Heart left ventricle (tissue), 16 donors: ENCODE measurements around the gene WARS2. TPM values are rescaled to one million over a fixed set of nuclear protein-coding genes. Genes with fewer than 3 reads are reported as not detected.

Experiments used
- ATAC-seq, 4 donors: fragments of 200-7000 bp; cut with Tn5 transposase; one replicate each; pipeline ENCODE4 v1.9.1; 2020 to 2022; ENCODE audit warnings: moderate library complexity in 4 of 4, mild to moderate bottlenecking in 3 of 4, moderate number of reproducible peaks in 1 of 4
- DNase-seq, 5 donors: peaks; one replicate each; pipeline ENCODE4 v3.0.0-alpha.2; 2020
- H3K27ac ChIP-seq, 12 donors: fragments of 200-600 bp; sonication (generic) in 4 of 12; one replicate each; pipeline versions ENCODE4 v1.5.0 to v1.8.0; 2016 to 2022; ENCODE audit warnings: mild to moderate bottlenecking in 2 of 12
- H3K27me3 ChIP-seq, 9 donors: fragments of 200-600 bp; sonication (generic) in 2 of 9; one replicate each; pipeline versions ENCODE4 v1.5.1 to v1.8.0; 2016 to 2022; ENCODE audit warnings: mild to moderate bottlenecking in 3 of 9
- H3K36me3 ChIP-seq, 9 donors: fragments of 200-600 bp; sonication (generic) in 2 of 9; one replicate each; pipeline versions ENCODE4 v1.5.0 to v1.8.0; 2018 to 2022; ENCODE audit warnings: mild to moderate bottlenecking in 2 of 9
- H3K4me1 ChIP-seq, 12 donors: fragments of 200-600 bp; sonication (generic) in 4 of 12; one replicate each; pipeline versions ENCODE4 v1.5.0 to v1.8.0; 2016 to 2022; ENCODE audit warnings: mild to moderate bottlenecking in 3 of 12
- H3K4me3 ChIP-seq, 12 donors: fragments of 200-600 bp; sonication (generic) in 4 of 12; one replicate each; pipeline versions ENCODE4 v1.5.0 to v1.8.0; 2017 to 2022; ENCODE audit warnings: mild to moderate bottlenecking in 9 of 12, moderate library complexity in 4 of 12
- H3K9me3 ChIP-seq, 12 donors: fragments of 200-600 bp; sonication (generic) in 4 of 12; one replicate each; pipeline versions ENCODE4 v1.5.0 to v1.8.0; 2016 to 2022; ENCODE audit warnings: mild to moderate bottlenecking in 1 of 12
- POLR2A ChIP-seq, 2 donors: fragments of 450-650 bp; IDR thresholded peaks; one replicate each; pipeline ENCODE4 v1.6.1; 2017; ENCODE audit warnings: antibody characterized with exemption in 2 of 2, mild to moderate bottlenecking in 2 of 2, moderate library complexity in 2 of 2
- WGBS, 4 donors: extraction: QIAGEN DNeasy Blood & Tissue Kit in 2 of 4; methylation state at CpG; one replicate each; pipeline versions ENCODE4 v1.1.5 to v1.1.7; 2013 to 2018; 5-methylcytosine and 5-hydroxymethylcytosine counted together
- intact Hi-C, 10 donors: fragments of 100-400 bp; cut with DNase I; formaldehyde crosslinking; loops; one replicate each; pipeline versions ENCODE4 v1.11.1 to v1.14.2; 2022
- polyA plus RNA-seq, 2 donors: library from polyadenylated mRNA; stranded (reverse); fragments of 200-250 nt; gene quantifications; one replicate each; pipeline ENCODE4 v1.2.3, GENCODE V29; 2013
- total RNA-seq, 9 donors: library from RNA; depleted of rRNA in 2 of 9; stranded (reverse); fragments of >200 nt in 2 of 9; fragmentation: NEBNext Ultra II Directional in 3 of 9; extraction: Animal tissue kit (Norgen Biotek cat#: 25700) in 3 of 9; gene quantifications; one replicate each; pipeline versions ENCODE4 v1.1.0 to v1.2.4, GENCODE V29; 2016 to 2023
- TF ChIP-seq, protein P1 (sequence below), 12 donors: fragments of 200-600 bp; sonication (generic) in 4 of 12; IDR thresholded peaks; one replicate each; pipeline versions ENCODE4 v1.5.0 to v1.8.0; 2018 to 2022; ENCODE audit warnings: antibody characterized with exemption in 12 of 12, mild to moderate bottlenecking in 5 of 12
- donor health status: ischemic (EF 13 %, LVEDD 7.1; RV severe dilation, severe dysfunction).
- donor health status: healthy with polysubstance abuse.
- donor health status: DM: no; HTN: yes; CAD: no.
- donor health status: DM: no; HTN: no; CAD: no.
- donor health status: ischemic (EF 25% LVEDD 6.9; RV normal size, moderate dysfunction).
- donor health status: ischemic (EF 25% LVEDD 5.7; RV mildly dilated, moderate dysfunction).
- donor health status: healthy.
- donor health status: DM: yes; HTN: yes; CAD: no.
- donor health status: ischemic (EF 35%, LVEDD 5.7; RV mildly dilated, moderate dysfunction).
- donor health status: nonischemic (EF 11% LVEDD 7.7; RV severe dilation, severe dysfunction).
- donor health status: DM: yes; HTN: yes; CAD: no.
- donor health status: PGD.
- donor health status: ischemic (EF 29% LVEDD 5.4; RV normal size, mild dysfunction).
- donor health status: nonischemic (EF 23%, LVEDD 6.1; RV moderate dilation, normal function).

WARS2 gene
- total and polyA plus RNA-seq, 11 donors, result 3.9 to 15.5 (median 11.9) TPM

DNA sequence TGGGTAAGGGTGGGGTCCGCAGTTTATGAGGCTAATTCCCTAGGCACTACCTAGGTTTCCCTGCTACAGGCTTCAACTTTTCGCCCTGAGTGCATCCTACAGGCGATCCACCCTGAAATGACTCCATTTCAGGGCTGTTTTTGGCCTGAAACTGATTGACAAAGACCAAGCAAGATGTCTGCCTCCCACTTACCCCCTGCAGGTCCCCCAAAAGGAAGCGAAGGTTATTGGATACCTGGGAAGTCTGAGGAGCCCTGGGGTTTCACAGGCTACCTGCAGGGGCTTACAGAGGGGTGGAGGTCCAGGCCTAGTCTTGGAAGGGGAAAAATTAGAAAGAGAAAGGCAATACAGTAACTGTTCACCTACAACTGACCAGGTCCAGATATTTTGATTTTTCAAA is 149.0 kb downstream of the WARS2 start:
- intact Hi-C loops, result no loop called here
- WGBS, 4 donors, result 20 to 36% (median 34%) methylated on average over 4 of the region's 4 CpGs
- no peak for DNase-seq
- peaks cover 0 to 34% (median 12%) of the 10 kb centered on the region in 12 donors for H3K4me1 ChIP-seq
- peaks cover 50 to 100% (median 97%) of the 10 kb centered on the region in 9 donors for H3K27me3 ChIP-seq
- no peak for ATAC-seq
- no peaks in the 10 kb centered on the region for H3K36me3 ChIP-seq
- no peak overlapping the region for H3K4me3 ChIP-seq
- TF ChIP-seq POLR2A (IDR thresholded peaks at IDR 0.05), result no peak
- TF ChIP-seq, protein P1, sequence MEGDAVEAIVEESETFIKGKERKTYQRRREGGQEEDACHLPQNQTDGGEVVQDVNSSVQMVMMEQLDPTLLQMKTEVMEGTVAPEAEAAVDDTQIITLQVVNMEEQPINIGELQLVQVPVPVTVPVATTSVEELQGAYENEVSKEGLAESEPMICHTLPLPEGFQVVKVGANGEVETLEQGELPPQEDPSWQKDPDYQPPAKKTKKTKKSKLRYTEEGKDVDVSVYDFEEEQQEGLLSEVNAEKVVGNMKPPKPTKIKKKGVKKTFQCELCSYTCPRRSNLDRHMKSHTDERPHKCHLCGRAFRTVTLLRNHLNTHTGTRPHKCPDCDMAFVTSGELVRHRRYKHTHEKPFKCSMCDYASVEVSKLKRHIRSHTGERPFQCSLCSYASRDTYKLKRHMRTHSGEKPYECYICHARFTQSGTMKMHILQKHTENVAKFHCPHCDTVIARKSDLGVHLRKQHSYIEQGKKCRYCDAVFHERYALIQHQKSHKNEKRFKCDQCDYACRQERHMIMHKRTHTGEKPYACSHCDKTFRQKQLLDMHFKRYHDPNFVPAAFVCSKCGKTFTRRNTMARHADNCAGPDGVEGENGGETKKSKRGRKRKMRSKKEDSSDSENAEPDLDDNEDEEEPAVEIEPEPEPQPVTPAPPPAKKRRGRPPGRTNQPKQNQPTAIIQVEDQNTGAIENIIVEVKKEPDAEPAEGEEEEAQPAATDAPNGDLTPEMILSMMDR (IDR thresholded peaks at IDR 0.05), result no peak
- no peaks in the 10 kb centered on the region for H3K9me3 ChIP-seq
- H3K27ac ChIP-seq, result no peak overlapping the region

DNA sequence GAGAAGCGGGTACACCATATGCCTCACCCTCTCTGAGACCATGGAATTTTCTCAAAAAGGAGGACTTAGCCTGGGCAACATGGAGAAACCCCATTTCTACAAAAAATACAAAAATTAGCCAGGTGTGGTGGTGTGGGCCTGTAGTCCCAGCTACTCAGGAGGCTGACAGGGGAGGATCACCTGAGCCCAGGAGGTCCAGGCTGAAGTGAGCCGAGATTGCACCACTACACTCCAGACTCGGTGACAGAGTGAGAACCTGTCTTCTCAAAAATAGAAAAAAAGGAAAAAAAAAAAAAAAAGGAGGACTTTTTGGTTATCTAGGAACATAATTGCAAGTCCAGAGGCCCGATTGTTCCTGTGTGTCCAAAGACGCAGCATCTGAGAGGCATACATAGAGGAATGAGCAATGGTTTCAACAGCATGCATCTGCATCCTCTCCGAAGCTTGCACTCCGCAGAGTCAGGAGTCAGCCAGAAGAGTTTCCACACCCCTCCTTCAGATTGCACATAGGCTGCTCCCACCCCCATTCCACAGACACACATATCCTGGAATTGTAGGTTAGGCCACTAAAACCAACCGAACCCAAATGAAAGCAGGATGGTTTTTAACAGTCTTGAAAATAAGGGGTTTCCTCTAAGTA is 149.8 kb downstream of the WARS2 start:
- Histone ChIP-seq H3K27me3 (peaks cover 56 to 100% (median 97%) of the 10 kb centered on the region in 9 donors), H3K9me3 (no peaks in the 10 kb centered on the region), H3K4me1 (peaks cover 0 to 40% (median 16%) of the 10 kb centered on the region in 12 donors), H3K4me3 (no peak overlapping the region), H3K27ac (no peak overlapping the region), H3K36me3 (no peaks in the 10 kb centered on the region)
- intact Hi-C loops, result no loop called here
- no peak for DNase-seq
- 42 to 56% (median 52%) methylated on average over 8 of the region's 8 CpGs for WGBS, 4 donors
- TF ChIP-seq, protein P1 (IDR thresholded peaks at IDR 0.05), result no peak
- TF ChIP-seq POLR2A (IDR thresholded peaks at IDR 0.05), result no peak
- no peak for ATAC-seq

DNA sequence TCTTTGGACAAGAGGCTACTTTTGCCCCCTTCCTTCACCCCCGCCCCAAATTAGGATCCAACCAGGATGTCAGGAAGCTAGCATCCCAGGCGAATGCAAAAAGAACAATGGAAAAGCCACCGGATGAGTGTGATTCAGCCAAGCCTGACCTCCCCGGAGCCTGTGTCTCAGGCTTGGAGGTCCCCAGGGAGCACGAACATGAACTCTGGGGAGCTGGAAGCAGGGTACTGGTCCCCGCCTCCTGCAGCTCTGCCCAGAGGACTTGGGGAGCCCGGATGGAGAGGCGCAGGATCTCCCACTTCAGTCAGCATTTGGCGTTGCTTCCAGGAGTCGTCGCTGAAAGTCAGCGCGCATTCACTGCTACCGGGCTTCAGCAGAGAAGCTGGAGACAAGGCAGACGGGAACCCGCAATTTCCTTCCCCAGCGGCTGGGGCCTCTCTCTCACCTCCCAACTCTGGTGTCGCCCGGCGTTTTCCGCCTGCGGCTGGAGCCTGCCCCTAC is 150.5 kb downstream of the WARS2 start:
- Histone ChIP-seq H3K27ac (no peak overlapping the region), H3K36me3 (no peaks in the 10 kb centered on the region), H3K9me3 (no peaks in the 10 kb centered on the region), H3K27me3 (peaks cover 60 to 100% (median 97%) of the 10 kb centered on the region in 9 donors), H3K4me1 (peaks cover 0 to 46% (median 18%) of the 10 kb centered on the region in 12 donors), H3K4me3 (no peak overlapping the region)
- intact Hi-C loops, result no loop called here
- WGBS, 4 donors, result 18 to 30% (median 25%) methylated on average over 22 of the region's 22 CpGs
- TF ChIP-seq POLR2A (IDR thresholded peaks at IDR 0.05), result no peak
- TF ChIP-seq, protein P1 (IDR thresholded peaks at IDR 0.05), result no peak
- DNase-seq, result no peak
- no peak for ATAC-seq

DNA sequence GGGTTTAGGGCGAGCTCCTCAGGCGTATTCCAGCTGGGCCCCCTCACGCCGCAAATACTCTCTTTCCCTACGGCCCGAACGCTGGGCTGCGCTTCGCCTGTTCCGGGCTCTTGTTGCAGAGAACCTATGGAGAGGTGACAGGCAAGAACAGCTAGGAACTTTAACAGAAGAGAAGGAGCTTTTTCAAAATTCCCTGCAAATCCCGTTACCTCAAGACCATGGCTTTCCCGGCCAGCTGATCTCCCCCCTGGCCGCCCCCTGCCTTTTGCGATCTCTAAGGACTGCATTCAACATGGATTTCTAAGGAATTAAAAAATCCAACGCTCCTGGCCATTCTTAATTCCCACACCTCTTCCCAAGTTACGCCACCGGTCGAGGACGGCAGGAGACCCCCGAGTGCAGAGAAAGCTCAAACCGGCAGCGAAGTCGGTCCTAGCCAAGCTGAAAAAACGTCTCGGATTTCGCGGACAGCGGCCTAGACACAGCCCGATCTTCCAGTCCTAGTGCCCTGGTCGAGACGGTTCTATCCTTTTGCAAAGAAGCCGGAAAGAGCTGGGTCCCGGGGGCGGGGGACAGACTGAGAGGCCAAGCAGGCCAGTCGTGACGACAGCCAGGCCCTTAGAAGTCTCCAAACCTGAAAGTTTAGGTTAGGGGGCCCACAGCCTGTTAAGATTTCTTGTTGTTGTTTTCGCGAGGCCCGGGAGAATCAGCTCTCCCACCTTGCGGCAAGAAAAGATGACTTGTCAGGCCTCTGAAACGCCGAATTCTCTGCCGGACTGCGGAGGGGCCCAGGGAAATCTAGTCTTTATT is 151.2 kb downstream of the WARS2 start:
- H3K4me1 ChIP-seq, result peaks cover 0 to 53% (median 22%) of the 10 kb centered on the region in 12 donors
- peaks cover 61 to 100% (median 99%) of the 10 kb centered on the region in 9 donors for H3K27me3 ChIP-seq
- intact Hi-C loops, result no loop called here
- H3K36me3 ChIP-seq, result no peaks in the 10 kb centered on the region
- TF ChIP-seq POLR2A (IDR thresholded peaks at IDR 0.05), result no peak
- TF ChIP-seq, protein P1 (IDR thresholded peaks at IDR 0.05), result no peak
- DNase-seq (no peak), ATAC-seq (no peak)
- 18 to 26% (median 21%) methylated on average over 43 to 44 of the region's 44 CpGs for WGBS, 4 donors
- no peak overlapping the region for H3K4me3 ChIP-seq
- H3K27ac ChIP-seq, result no peak overlapping the region
- H3K9me3 ChIP-seq, result no peaks in the 10 kb centered on the region
